Endothelial cell of umbilical vein (primary cell): ENCODE results near the gene CTNNB1. TPM values are rescaled to one million over a fixed set of nuclear protein-coding genes. Genes with fewer than 3 reads are reported as not detected.

Source experiments
- BruUV-seq: library from RNA; stranded (reverse); fragments of 400-500 nt; replicated peaks from 2 replicates; lab custom pipeline; 2021; lab: Mats Ljungman, UMichigan
- CTCF ChIA-PET: fragments of 300-600, 350-600 bp; sonication (Branson Sonifier 250); formaldehyde crosslinking; loops from one replicate; lab custom pipeline; 2021; ENCODE audit warnings: antibody characterized with exemption, inconsistent platforms; lab: Charles Lee
- POLR2A ChIA-PET: fragments of 300-600, 350-600 bp; sonication (Branson Sonifier 250); formaldehyde crosslinking; loops from one replicate; lab custom pipeline; 2021; ENCODE audit warnings: antibody characterized with exemption, inconsistent platforms; lab: Charles Lee
- DNase-seq: peaks from one replicate; pipeline ENCODE4 v3.0.0-alpha.2; 2011; ENCODE audit warnings: low read depth, low spot score
- FAIRE-seq: peaks from 2 replicates; lab custom pipeline; 2011; peaks lifted over from hg19 to GRCh38; lab: Jason Lieb, UNC
- H2AFZ ChIP-seq: 2 replicates; pipeline ENCODE4 v1.6.0; 2012; ENCODE audit warnings: low read depth, low read length, control low read depth, inconsistent platforms
- H3K27ac ChIP-seq: 2 replicates; pipeline ENCODE4 v1.5.1; 2011; ENCODE audit warnings: low read depth, mild to moderate bottlenecking, control low read depth, low read length, moderate library complexity; ENCODE audit not compliant: insufficient read depth
- H3K27me3 ChIP-seq, 2 experiments: 2 replicates each; pipeline versions ENCODE4 v1.6.0 to v1.6.1; 2011; ENCODE audit warnings: low read length in 2 of 2, mixed read lengths in 1 of 2; ENCODE audit not compliant: control insufficient read depth in 2 of 2, insufficient read depth in 2 of 2
- H3K36me3 ChIP-seq, 2 experiments: 2 replicates in 1 of 2; 3 replicates in 1 of 2; pipeline ENCODE4 v1.5.1; 2011; ENCODE audit warnings: low read length in 2 of 2, mild to moderate bottlenecking in 1 of 2, moderate library complexity in 1 of 2; ENCODE audit not compliant: control insufficient read depth in 2 of 2, insufficient read depth in 2 of 2; ENCODE audit errors: extremely low read depth in 1 of 2
- H3K4me1 ChIP-seq: 3 replicates; pipeline ENCODE4 v1.5.1; 2011; ENCODE audit warnings: mild to moderate bottlenecking, low read length; ENCODE audit not compliant: control insufficient read depth, insufficient read depth; ENCODE audit errors: extremely low read depth
- H3K4me2 ChIP-seq: 2 replicates; pipeline ENCODE4 v1.6.1; 2011; ENCODE audit warnings: low read length, control low read depth, mixed read lengths; ENCODE audit not compliant: insufficient read depth
- H3K4me3 ChIP-seq, 3 experiments: fragments of 200-600 bp in 1 of 3; sonication (generic), shearing (Covaris generic) in 1 of 3; replicated peaks in 1 of 3; 2 replicates each; pipeline ENCODE4 v1.5.1; 2011 to 2016; ENCODE audit warnings: control low read depth in 3 of 3, low read length in 3 of 3, mild to moderate bottlenecking in 2 of 3, inconsistent platforms in 1 of 3, low read depth in 1 of 3, moderate library complexity in 1 of 3; ENCODE audit not compliant: insufficient read depth in 1 of 3
- H3K79me2 ChIP-seq: 2 replicates; pipeline ENCODE4 v1.6.0; 2012; ENCODE audit warnings: low read length, inconsistent platforms; ENCODE audit not compliant: control insufficient read depth, insufficient read depth
- H3K9ac ChIP-seq: replicated peaks from 2 replicates; pipeline ENCODE3; 2011; ENCODE audit warnings: low read length, control low read depth; ENCODE audit not compliant: insufficient read depth; ENCODE audit errors: extremely low read depth
- H3K9me1 ChIP-seq: replicated peaks from 3 replicates; pipeline ENCODE4 v1.6.0; 2011; ENCODE audit warnings: mild to moderate bottlenecking, low read length; ENCODE audit not compliant: control insufficient read depth, insufficient read depth; ENCODE audit errors: extremely low read depth
- H3K9me3 ChIP-seq: replicated peaks from 2 replicates; pipeline ENCODE4 v1.5.1; 2012; ENCODE audit warnings: low read length, inconsistent platforms; ENCODE audit not compliant: control insufficient read depth, insufficient read depth
- H4K20me1 ChIP-seq: replicated peaks from 2 replicates; pipeline ENCODE3; 2011; ENCODE audit warnings: mild to moderate bottlenecking, low read length; ENCODE audit not compliant: control insufficient read depth, insufficient read depth; ENCODE audit errors: extremely low read depth
- FOS ChIP-seq: IDR thresholded peaks from 2 replicates; pipeline ENCODE4 v1.6.1; 2011; ENCODE audit warnings: mild to moderate bottlenecking, low read length, moderate library complexity, borderline replicate concordance; ENCODE audit not compliant: insufficient read depth
- GATA2 ChIP-seq: IDR thresholded peaks from 2 replicates; pipeline ENCODE4 v1.7.0; 2011; ENCODE audit warnings: low read depth, mild to moderate bottlenecking, moderate library complexity, mixed read lengths, low read length; ENCODE audit not compliant: insufficient read length, insufficient read depth
- MYC ChIP-seq: IDR thresholded peaks from one replicate; pipeline ENCODE4 v1.6.1; 2011; ENCODE audit warnings: mild to moderate bottlenecking, low read depth, low read length
- dilution Hi-C: fragments of 300-500 bp; cut with MboI; formaldehyde crosslinking; loops from one replicate; pipeline ENCODE4 v1.15.0; 2019; ENCODE audit warnings: low sequenced_read_pairs; ENCODE audit not compliant: extremely low pct_ligation_motif_present
- intact Hi-C: fragments of 100-400 bp; cut with micrococcal nuclease; formaldehyde crosslinking; loops from one replicate; pipeline ENCODE4 v1.10.0; 2022
- polyA plus RNA-seq, 4 experiments: library from polyadenylated mRNA; depleted of rRNA in 3 of 4; stranded (reverse) in 3 of 4; unstranded in 1 of 4; fragments of >200 nt; gene quantifications; 2 replicates each; pipeline versions ENCODE4 v1.2.1 to v1.2.3, GENCODE V29; 2011 to 2012; ENCODE audit warnings: missing spikeins in 1 of 4
- total RNA-seq: library from RNA; stranded (reverse); gene quantifications from 2 replicates; pipeline ENCODE4 v1.2.3, GENCODE V29; 2021
- TF ChIP-seq, protein P1 (sequence below): IDR thresholded peaks from 2 replicates; pipeline ENCODE4 v1.6.1; 2011; ENCODE audit not compliant: insufficient read depth, insufficient read length
- TF ChIP-seq, protein P2 (sequence below), 2 donors: IDR thresholded peaks; 1 replicate in 1 of 2; 2 replicates in 1 of 2; pipeline ENCODE4 v1.5.1; 2011; ENCODE audit warnings: low read length in 2 of 2, mild to moderate bottlenecking in 2 of 2, moderate library complexity in 2 of 2, control low read depth in 1 of 2, inconsistent platforms in 1 of 2, low read depth in 1 of 2; ENCODE audit not compliant: insufficient read depth in 1 of 2; ENCODE audit errors: extremely low read depth in 1 of 2

CTNNB1 gene
- total and polyA plus RNA-seq, 2 donors (not counting 3 experiments of a cell fraction or from before 2014, with no cell fraction given): 513 to 906 TPM

DNA sequence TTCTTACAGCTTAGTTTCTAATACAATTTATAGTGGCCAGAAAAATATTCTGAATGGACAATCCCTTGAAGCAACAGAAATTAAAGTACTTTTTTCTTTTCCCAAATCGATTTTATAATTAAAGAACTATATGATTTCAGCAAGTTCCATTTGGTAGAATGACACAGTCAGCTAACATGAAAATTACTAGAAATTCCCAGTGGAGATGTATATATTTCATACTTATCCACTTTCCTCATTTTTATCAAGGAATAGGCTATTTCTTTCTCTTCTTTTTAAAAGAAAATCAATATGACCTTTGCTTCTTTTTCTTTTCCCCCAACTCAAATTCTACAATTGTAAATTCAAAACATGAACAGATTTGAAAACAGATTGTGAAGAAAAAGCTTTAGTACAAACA lies 6.4 kb upstream of the CTNNB1 start:
- no peak overlapping the region for H3K4me2 ChIP-seq
- dilution Hi-C loops: no loop called here
- H3K4me3 ChIP-seq: no peak overlapping the region
- H3K9ac ChIP-seq: no peak overlapping the region
- no peak for DNase-seq
- no peak for FAIRE-seq
- H3K36me3 ChIP-seq: no peaks in the 10 kb centered on the region
- ChIA-PET CTCF (no interaction called here), POLR2A (no interaction called here)
- peaks cover 10 to 24% of the 10 kb centered on the region in 2 experiments for H3K27me3 ChIP-seq
- no peaks in the 10 kb centered on the region for H3K9me1 ChIP-seq
- H4K20me1 ChIP-seq: no peaks in the 10 kb centered on the region
- H3K9me3 ChIP-seq: no peaks in the 10 kb centered on the region
- H3K27ac ChIP-seq: no peak overlapping the region
- H3K4me1 ChIP-seq: no peaks in the 10 kb centered on the region
- intact Hi-C loops: no loop called here
- TF ChIP-seq FOS (no peak), MYC (no peak), GATA2 (no peak)
- TF ChIP-seq, protein P1, sequence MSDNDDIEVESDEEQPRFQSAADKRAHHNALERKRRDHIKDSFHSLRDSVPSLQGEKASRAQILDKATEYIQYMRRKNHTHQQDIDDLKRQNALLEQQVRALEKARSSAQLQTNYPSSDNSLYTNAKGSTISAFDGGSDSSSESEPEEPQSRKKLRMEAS: no peak
- TF ChIP-seq, protein P2, sequence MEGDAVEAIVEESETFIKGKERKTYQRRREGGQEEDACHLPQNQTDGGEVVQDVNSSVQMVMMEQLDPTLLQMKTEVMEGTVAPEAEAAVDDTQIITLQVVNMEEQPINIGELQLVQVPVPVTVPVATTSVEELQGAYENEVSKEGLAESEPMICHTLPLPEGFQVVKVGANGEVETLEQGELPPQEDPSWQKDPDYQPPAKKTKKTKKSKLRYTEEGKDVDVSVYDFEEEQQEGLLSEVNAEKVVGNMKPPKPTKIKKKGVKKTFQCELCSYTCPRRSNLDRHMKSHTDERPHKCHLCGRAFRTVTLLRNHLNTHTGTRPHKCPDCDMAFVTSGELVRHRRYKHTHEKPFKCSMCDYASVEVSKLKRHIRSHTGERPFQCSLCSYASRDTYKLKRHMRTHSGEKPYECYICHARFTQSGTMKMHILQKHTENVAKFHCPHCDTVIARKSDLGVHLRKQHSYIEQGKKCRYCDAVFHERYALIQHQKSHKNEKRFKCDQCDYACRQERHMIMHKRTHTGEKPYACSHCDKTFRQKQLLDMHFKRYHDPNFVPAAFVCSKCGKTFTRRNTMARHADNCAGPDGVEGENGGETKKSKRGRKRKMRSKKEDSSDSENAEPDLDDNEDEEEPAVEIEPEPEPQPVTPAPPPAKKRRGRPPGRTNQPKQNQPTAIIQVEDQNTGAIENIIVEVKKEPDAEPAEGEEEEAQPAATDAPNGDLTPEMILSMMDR (IDR thresholded peaks at IDR 0.05; ENCODE audit: extremely low read depth in 1 of 2, insufficient read depth in 1 of 2, low read depth in 1 of 2, low read length in 2 of 2): no peak
- H3K79me2 ChIP-seq: no peaks in the 10 kb centered on the region
- no TSS peak for BruUV-seq
- H2AFZ ChIP-seq: no peak overlapping the region
